KBM-7 (cell line): Measurements from ENCODE around the gene NMRAL1.

Experiments used
- DNase-seq: peaks from one replicate; pipeline ENCODE4 v3.0.0-alpha.2; 2015
- in situ Hi-C: fragments of 300-500 bp; cut with MboI; formaldehyde crosslinking; loops from 2 replicates; pipeline ENCODE4 v1.14.3; 2020; ENCODE audit warnings: low sequenced_read_pairs, low pct_unique_long_range_greater_than_20kb, mixed read lengths

The NMRAL1 gene

GRCh38 chr16:4475880-4476788 lies 1.7 kb upstream of the NMRAL1 start, which contains the start of gene HMOX2:
Gene HMOX2, plus strand, starts transcription at chr16:4476398. Its CDS starts 29,127 bp downstream, at chr16:4505525.
- peak; percentile 97 for DNase-seq
- in situ Hi-C loops, result no loop called here

- no peak for DNase-seq
These were observed 1.5 kb downstream of the NMRAL1 start for GRCh38 chr16:4472880-4473279.

GRCh38 chr16:4471869-4472268 lies 2.6 kb downstream of the NMRAL1 start:
- DNase-seq, result no peak
- in situ Hi-C loops, result no loop called here

More at GRCh38 chr16:4472880-4473279, 1.5 kb downstream of the NMRAL1 start:
- in situ Hi-C loops, result no loop called here

GRCh38 chr16:4468972-4469371 lies 5.5 kb downstream of the NMRAL1 start:
- in situ Hi-C loops, result no loop called here
- no peak for DNase-seq

GRCh38 chr16:4467916-4468315 lies 6.5 kb downstream of the NMRAL1 start:
- DNase-seq, result no peak
- in situ Hi-C loops, result no loop called here

- DNase-seq, result no peak
- in situ Hi-C loops, result no loop called here
These were observed 8.2 kb downstream of the NMRAL1 start for GRCh38 chr16:4465977-4466779.

- DNase-seq, result no peak
- in situ Hi-C loops, result no loop called here
These were observed 10.8 kb downstream of the NMRAL1 start for GRCh38 chr16:4463522-4464163.

- DNase-seq, result no peak
- in situ Hi-C loops, result no loop called here
These were observed 13.0 kb downstream of the NMRAL1 start for GRCh38 chr16:4461250-4462085.

GRCh38 chr16:4460936-4461249 lies 13.5 kb downstream of the NMRAL1 start:
- in situ Hi-C loops, result no loop called here
- DNase-seq, result no peak

GRCh38 chr16:4455951-4456350 lies 18.5 kb downstream of the NMRAL1 start:
- DNase-seq, result no peak
- in situ Hi-C loops, result no loop called here

- in situ Hi-C loops, result no loop called here
- no peak for DNase-seq
These were observed 19.3 kb downstream of the NMRAL1 start for GRCh38 chr16:4455081-4455480.

GRCh38 chr16:4454623-4455022 lies 19.8 kb downstream of the NMRAL1 start:
- in situ Hi-C loops, result no loop called here
- no peak for DNase-seq

- in situ Hi-C loops, result no loop called here
- no peak for DNase-seq
These were observed 21.8 kb downstream of the NMRAL1 start for GRCh38 chr16:4452674-4453073.

GRCh38 chr16:4450931-4451519 lies 23.4 kb downstream of the NMRAL1 start:
- in situ Hi-C loops, result no loop called here
- no peak for DNase-seq

- in situ Hi-C loops, result no loop called here
- no peak for DNase-seq
These were observed 24.0 kb downstream of the NMRAL1 start for GRCh38 chr16:4450430-4450829.

- no peak for DNase-seq
- in situ Hi-C loops, result no loop called here
These were observed 30.4 kb downstream of the NMRAL1 start for GRCh38 chr16:4443986-4444385.

GRCh38 chr16:4443271-4443670 lies 31.2 kb downstream of the NMRAL1 start:
- no peak for DNase-seq
- in situ Hi-C loops, result no loop called here

- in situ Hi-C loops, result no loop called here
- DNase-seq, result no peak
These were observed 32.1 kb downstream of the NMRAL1 start for GRCh38 chr16:4442371-4442770.

- in situ Hi-C loops, result no loop called here
- DNase-seq, result no peak
These were observed 37.1 kb downstream of the NMRAL1 start for GRCh38 chr16:4437366-4437765.
